PC-3 (cell line): ENCODE measurements around the gene C5orf63.

Experiments
- EZH2 ChIP-seq: fragments of 300-600 bp; sonication (generic); IDR thresholded peaks from one replicate; pipeline ENCODE4 v1.6.1; 2017; ENCODE audit warnings: antibody characterized with exemption, mild to moderate bottlenecking, low read length; ENCODE audit not compliant: unreplicated experiment
- TF ChIP-seq, protein P1 (sequence below): fragments of 300-600 bp; sonication (generic); conservative IDR thresholded peaks from 2 replicates; pipeline ENCODE4 v1.5.1; 2017; ENCODE audit warnings: antibody characterized with exemption, low read depth, mild to moderate bottlenecking, low read length

DNA sequence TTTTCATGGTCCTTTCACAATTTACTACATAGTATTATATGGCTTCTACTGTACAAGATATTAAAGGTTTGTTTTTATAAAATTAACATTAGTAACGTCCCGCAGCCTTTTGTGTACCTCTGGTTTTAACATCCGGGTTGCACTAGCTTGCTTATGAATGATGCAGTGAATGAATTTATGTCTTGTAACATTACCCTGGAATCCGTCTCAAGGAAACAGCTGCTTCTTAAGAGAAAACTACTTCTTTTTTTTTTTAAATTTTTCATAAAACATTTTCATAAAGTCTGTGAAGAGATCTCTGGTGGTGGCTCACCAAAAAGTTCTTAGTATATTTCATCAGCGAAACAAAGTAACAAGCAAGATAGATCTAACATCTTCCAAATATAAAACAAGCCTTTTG lies 66.6 kb downstream of the C5orf63 start:
- TF ChIP-seq, protein P1, sequence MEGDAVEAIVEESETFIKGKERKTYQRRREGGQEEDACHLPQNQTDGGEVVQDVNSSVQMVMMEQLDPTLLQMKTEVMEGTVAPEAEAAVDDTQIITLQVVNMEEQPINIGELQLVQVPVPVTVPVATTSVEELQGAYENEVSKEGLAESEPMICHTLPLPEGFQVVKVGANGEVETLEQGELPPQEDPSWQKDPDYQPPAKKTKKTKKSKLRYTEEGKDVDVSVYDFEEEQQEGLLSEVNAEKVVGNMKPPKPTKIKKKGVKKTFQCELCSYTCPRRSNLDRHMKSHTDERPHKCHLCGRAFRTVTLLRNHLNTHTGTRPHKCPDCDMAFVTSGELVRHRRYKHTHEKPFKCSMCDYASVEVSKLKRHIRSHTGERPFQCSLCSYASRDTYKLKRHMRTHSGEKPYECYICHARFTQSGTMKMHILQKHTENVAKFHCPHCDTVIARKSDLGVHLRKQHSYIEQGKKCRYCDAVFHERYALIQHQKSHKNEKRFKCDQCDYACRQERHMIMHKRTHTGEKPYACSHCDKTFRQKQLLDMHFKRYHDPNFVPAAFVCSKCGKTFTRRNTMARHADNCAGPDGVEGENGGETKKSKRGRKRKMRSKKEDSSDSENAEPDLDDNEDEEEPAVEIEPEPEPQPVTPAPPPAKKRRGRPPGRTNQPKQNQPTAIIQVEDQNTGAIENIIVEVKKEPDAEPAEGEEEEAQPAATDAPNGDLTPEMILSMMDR, result no peak
- no peak for TF ChIP-seq EZH2
